Osteoblast (primary cell): ENCODE results near the gene TOM1L2. TPM values are rescaled to one million over a fixed set of nuclear protein-coding genes. Genes with fewer than 3 reads are reported as not detected.

Source experiments
- DNase-seq: peaks from one replicate; pipeline ENCODE4 v3.0.0; 2011; ENCODE audit warnings: low spot score, mixed read lengths; ENCODE audit not compliant: insufficient read length; ENCODE audit errors: missing footprints
- H2AFZ ChIP-seq: 2 replicates; pipeline ENCODE4 v1.6.0; 2011; ENCODE audit warnings: mild to moderate bottlenecking, low read length
- H3K27ac ChIP-seq: 2 replicates; pipeline ENCODE4 v1.5.1; 2011; ENCODE audit warnings: mild to moderate bottlenecking, low read depth, low read length, moderate library complexity
- H3K27me3 ChIP-seq: 2 replicates; pipeline ENCODE4 v1.6.0; 2012; ENCODE audit warnings: mild to moderate bottlenecking, control low read depth, inconsistent platforms, low read length, moderate library complexity; ENCODE audit not compliant: insufficient read depth
- H3K36me3 ChIP-seq: 2 replicates; pipeline ENCODE4 v1.5.1; 2011; ENCODE audit warnings: mild to moderate bottlenecking, low read length, control low read depth, moderate library complexity; ENCODE audit not compliant: insufficient read depth
- H3K4me1 ChIP-seq: 2 replicates; pipeline ENCODE4 v1.5.1; 2011; ENCODE audit warnings: mild to moderate bottlenecking, low read length, control low read depth, moderate library complexity; ENCODE audit not compliant: insufficient read depth
- H3K4me2 ChIP-seq: 2 replicates; pipeline ENCODE4 v1.6.0; 2011; ENCODE audit warnings: mild to moderate bottlenecking, low read length; ENCODE audit not compliant: insufficient read depth
- H3K4me3 ChIP-seq: fragments of 200-600 bp; sonication (generic); 3 replicates; pipeline ENCODE4 v1.5.1; 2012; ENCODE audit warnings: mild to moderate bottlenecking, low read length, inconsistent platforms; ENCODE audit not compliant: insufficient read depth
- H3K79me2 ChIP-seq: 2 replicates; pipeline ENCODE4 v1.6.0; 2012; ENCODE audit warnings: mild to moderate bottlenecking, low read length, control low read depth, inconsistent platforms; ENCODE audit not compliant: insufficient read depth
- H3K9me3 ChIP-seq: 2 replicates; pipeline ENCODE4 v1.5.1; 2011; ENCODE audit warnings: low read depth, low read length, control low read depth
- H4K20me1 ChIP-seq: 2 replicates; pipeline ENCODE4 v1.6.0; 2012; ENCODE audit warnings: mild to moderate bottlenecking, low read length, control low read depth; ENCODE audit not compliant: insufficient read depth
- CTCF ChIP-seq: IDR thresholded peaks from 2 replicates; pipeline ENCODE4 v1.5.1; 2011; ENCODE audit warnings: mild to moderate bottlenecking, low read depth, low read length, moderate library complexity; ENCODE audit errors: extremely low read depth
- total RNA-seq: library from RNA; depleted of rRNA; stranded (reverse); fragments of >200 nt; gene quantifications from 2 replicates; pipeline ENCODE4 v1.2.3, GENCODE V29; 2012

The TOM1L2 gene
- total RNA-seq, 1 donor: 38.7 TPM

GRCh38 chr17:17890773-17891759 lies 81.1 kb downstream of the TOM1L2 start:
- Histone ChIP-seq H3K4me1 (peaks cover 13% of the 10 kb centered on the region), H2AFZ (no peak overlapping the region), H3K79me2 (no peaks in the 10 kb centered on the region), H4K20me1 (peaks cover 7% of the 10 kb centered on the region), H3K27me3 (no peaks in the 10 kb centered on the region), H3K4me3 (no peak overlapping the region), H3K36me3 (peaks cover 32% of the 10 kb centered on the region), H3K9me3 (no peaks in the 10 kb centered on the region), H3K4me2 (no peak overlapping the region), H3K27ac (no peak overlapping the region)
- DNase-seq: peak; percentile 92
- peak; percentile 93 for TF ChIP-seq CTCF

GRCh38 chr17:17889922-17890321 lies 82.3 kb downstream of the TOM1L2 start:
- no peak overlapping the region for H3K4me3 ChIP-seq
- H3K4me2 ChIP-seq: no peak overlapping the region
- no peaks in the 10 kb centered on the region for H3K9me3 ChIP-seq
- peak; percentile 58 for DNase-seq
- peaks cover 7% of the 10 kb centered on the region for H4K20me1 ChIP-seq
- H3K4me1 ChIP-seq: peaks cover 13% of the 10 kb centered on the region
- no peak overlapping the region for H2AFZ ChIP-seq
- no peaks in the 10 kb centered on the region for H3K27me3 ChIP-seq
- no peaks in the 10 kb centered on the region for H3K79me2 ChIP-seq
- H3K36me3 ChIP-seq: peaks cover 23% of the 10 kb centered on the region
- H3K27ac ChIP-seq: no peak overlapping the region
- no peak for TF ChIP-seq CTCF

- peaks cover 7% of the 10 kb centered on the region for H4K20me1 ChIP-seq
- peaks cover 13% of the 10 kb centered on the region for H3K4me1 ChIP-seq
- no peak overlapping the region for H3K27ac ChIP-seq
- no peak overlapping the region for H3K4me3 ChIP-seq
- no peak overlapping the region for H2AFZ ChIP-seq
- H3K9me3 ChIP-seq: no peaks in the 10 kb centered on the region
- peaks cover 26% of the 10 kb centered on the region for H3K36me3 ChIP-seq
- peak; percentile 27 for TF ChIP-seq CTCF
- no peak overlapping the region for H3K4me2 ChIP-seq
- no peaks in the 10 kb centered on the region for H3K27me3 ChIP-seq
- DNase-seq: peak; percentile 94
- H3K79me2 ChIP-seq: no peaks in the 10 kb centered on the region
Observed at GRCh38 chr17:17888821-17889220, 83.4 kb downstream of the TOM1L2 start.

- Histone ChIP-seq H4K20me1 (peaks cover 7% of the 10 kb centered on the region), H3K4me3 (no peak overlapping the region), H3K27me3 (no peaks in the 10 kb centered on the region), H3K4me1 (peaks cover 13% of the 10 kb centered on the region), H3K27ac (peak overlapping the region; percentile 20), H2AFZ (no peak overlapping the region), H3K9me3 (no peaks in the 10 kb centered on the region), H3K4me2 (no peak overlapping the region), H3K36me3 (peaks cover 29% of the 10 kb centered on the region), H3K79me2 (no peaks in the 10 kb centered on the region)
- no peak for TF ChIP-seq CTCF
- DNase-seq: no peak
Observed at GRCh38 chr17:17888371-17888770, 83.8 kb downstream of the TOM1L2 start.
